ENCODE results near the gene NT5DC4. TPM values are rescaled to one million over a fixed set of nuclear protein-coding genes. Genes with fewer than 3 reads are reported as not detected.

Gene NT5DC4
- total RNA-seq, 1 experiment from 2014 or later: not detected

GRCh38 chr2:112787729-112788393 is 67.0 kb downstream of the NT5DC4 start:
- BruUV-seq (replicated peaks): no TSS peak
- intact Hi-C loops (cut with micrococcal nuclease; ENCODE audit: unreplicated experiment): no loop called here
- Histone ChIP-seq H3K4me1 (ENCODE audit: insufficient read depth, low read length, poor library complexity, severe bottlenecking) (peaks cover 17% of the 10 kb centered on the region), H3K9me3 (ENCODE audit: low read depth, low read length, poor library complexity, severe bottlenecking) (no peaks in the 10 kb centered on the region), H3K27me3 (replicated peaks; ENCODE audit: insufficient read depth, low read depth, low read length, poor library complexity) (no peaks in the 10 kb centered on the region), H3K27ac (ENCODE audit: low read depth, low read length, poor library complexity, severe bottlenecking) (no peak overlapping the region), H3K36me3 (ENCODE audit: insufficient read depth, low read length, poor library complexity, severe bottlenecking) (no peaks in the 10 kb centered on the region), H3K4me3 (ENCODE audit: low read depth, low read length, poor library complexity, severe bottlenecking) (no peak overlapping the region)
- DNase-seq (ENCODE audit: low spot score): no peak
- POLR2A ChIA-PET (ENCODE audit: low non-redundant PET): no interaction called here
- CTCF ChIA-PET: no interaction called here
- TF ChIP-seq CTCF (conservative IDR thresholded peaks at IDR 0.05; ENCODE audit: low read depth, low read length) (no peak), EZH2 (IDR thresholded peaks at IDR 0.05; ENCODE audit: borderline replicate concordance, low read depth, low read length, poor library complexity, severe bottlenecking) (no peak)

GRCh38 chr2:112788653-112789052 is 67.8 kb downstream of the NT5DC4 start:
- intact Hi-C loops (cut with micrococcal nuclease; ENCODE audit: unreplicated experiment): no loop called here
- H3K9me3 ChIP-seq (ENCODE audit: low read depth, low read length, poor library complexity, severe bottlenecking): no peaks in the 10 kb centered on the region
- no peak overlapping the region for H3K4me3 ChIP-seq (ENCODE audit: low read depth, low read length, poor library complexity, severe bottlenecking)
- no TSS peak for BruUV-seq (replicated peaks)
- no peaks in the 10 kb centered on the region for H3K27me3 ChIP-seq (replicated peaks; ENCODE audit: insufficient read depth, low read depth, low read length, poor library complexity)
- no peak overlapping the region for H3K27ac ChIP-seq (ENCODE audit: low read depth, low read length, poor library complexity, severe bottlenecking)
- H3K4me1 ChIP-seq (ENCODE audit: insufficient read depth, low read length, poor library complexity, severe bottlenecking): peaks cover 10% of the 10 kb centered on the region
- CTCF ChIA-PET: no interaction called here
- POLR2A ChIA-PET (ENCODE audit: low non-redundant PET): no interaction called here
- DNase-seq (ENCODE audit: low spot score): no peak
- TF ChIP-seq CTCF (conservative IDR thresholded peaks at IDR 0.05; ENCODE audit: low read depth, low read length) (no peak), EZH2 (IDR thresholded peaks at IDR 0.05; ENCODE audit: borderline replicate concordance, low read depth, low read length, poor library complexity, severe bottlenecking) (no peak)
- no peaks in the 10 kb centered on the region for H3K36me3 ChIP-seq (ENCODE audit: insufficient read depth, low read length, poor library complexity, severe bottlenecking)

Other genes starting within 250 kb of the NT5DC4 start
- 119 and 146 TPM in 2 replicates for gene TTL, start 238.9 kb upstream of the NT5DC4 start, total RNA-seq (2021)
- gene POLR1B, start 178.6 kb upstream of the NT5DC4 start, total RNA-seq (2021): 53.9 and 70.0 TPM in 2 replicates
- gene CHCHD5, start 136.4 kb upstream of the NT5DC4 start, total RNA-seq (2021): 37.1 and 41.4 TPM in 2 replicates
- gene SLC20A1, start 75.1 kb upstream of the NT5DC4 start, total RNA-seq (2021): 120 and 148 TPM in 2 replicates
- gene CKAP2L, start 43.6 kb downstream of the NT5DC4 start, total RNA-seq (2021): 48.1 and 49.6 TPM in 2 replicates
- gene IL1A, start 63.5 kb downstream of the NT5DC4 start, total RNA-seq (2021): 5.4 and 6.3 TPM in 2 replicates
- 1.3 and 2.1 TPM in 2 replicates for gene IL1B, start 115.8 kb downstream of the NT5DC4 start, total RNA-seq (2021)
- not detected in 2 replicates for gene IL37, start 190.1 kb downstream of the NT5DC4 start, total RNA-seq (2021)